K562 (cell line): ENCODE results near the gene DLK1.

ENCODE experiments used
- CTCF ChIP-seq, 3 experiments: IDR thresholded peaks in 2 of 3; conservative IDR thresholded peaks in 1 of 3; 2 replicates each; pipeline ENCODE4 v1.5.1; 2011 to 2012; ENCODE audit warnings: low read length in 3 of 3, mild to moderate bottlenecking in 3 of 3, control low read depth in 2 of 3, improper control_type of control experiment in 1 of 3, inconsistent platforms in 1 of 3, low read depth in 1 of 3, mixed read lengths in 1 of 3, moderate library complexity in 1 of 3; ENCODE audit not compliant: insufficient read depth in 2 of 3
- KDM1A ChIP-seq, 2 experiments: fragments of 450-650 bp; IDR thresholded peaks; 2 replicates each; pipeline ENCODE4 v1.6.1; 2016; ENCODE audit warnings: mild to moderate bottlenecking in 2 of 2
- POLR3G ChIP-seq: IDR thresholded peaks from 2 replicates; pipeline ENCODE4 v1.6.1; 2011; ENCODE audit not compliant: insufficient read length, insufficient replicate concordance; ENCODE audit errors: extremely low read depth

GRCh38 chr14:100682749-100683148, 43.9 kb upstream of the DLK1 start:
- no peak for TF ChIP-seq CTCF (IDR thresholded peaks at IDR 0.05 in 2 of 3, conservative IDR thresholded peaks at IDR 0.05 in 1 of 3; ENCODE audit: insufficient read depth in 2 of 3, low read depth in 1 of 3, low read length in 3 of 3)
- 0 out of 4 replicates have a peak, but pooled peaks have one; percentile 27 to 49 for TF ChIP-seq KDM1A (IDR thresholded peaks at IDR 0.05)
- no peak for TF ChIP-seq POLR3G
